ENCODE measurements around the gene SPINK4. TPM values are rescaled to one million over a fixed set of nuclear protein-coding genes. Genes with fewer than 3 reads are reported as not detected.

The SPINK4 gene
- polyA plus RNA-seq, 3 donors, result not detected

- TF ChIP-seq, protein P1, sequence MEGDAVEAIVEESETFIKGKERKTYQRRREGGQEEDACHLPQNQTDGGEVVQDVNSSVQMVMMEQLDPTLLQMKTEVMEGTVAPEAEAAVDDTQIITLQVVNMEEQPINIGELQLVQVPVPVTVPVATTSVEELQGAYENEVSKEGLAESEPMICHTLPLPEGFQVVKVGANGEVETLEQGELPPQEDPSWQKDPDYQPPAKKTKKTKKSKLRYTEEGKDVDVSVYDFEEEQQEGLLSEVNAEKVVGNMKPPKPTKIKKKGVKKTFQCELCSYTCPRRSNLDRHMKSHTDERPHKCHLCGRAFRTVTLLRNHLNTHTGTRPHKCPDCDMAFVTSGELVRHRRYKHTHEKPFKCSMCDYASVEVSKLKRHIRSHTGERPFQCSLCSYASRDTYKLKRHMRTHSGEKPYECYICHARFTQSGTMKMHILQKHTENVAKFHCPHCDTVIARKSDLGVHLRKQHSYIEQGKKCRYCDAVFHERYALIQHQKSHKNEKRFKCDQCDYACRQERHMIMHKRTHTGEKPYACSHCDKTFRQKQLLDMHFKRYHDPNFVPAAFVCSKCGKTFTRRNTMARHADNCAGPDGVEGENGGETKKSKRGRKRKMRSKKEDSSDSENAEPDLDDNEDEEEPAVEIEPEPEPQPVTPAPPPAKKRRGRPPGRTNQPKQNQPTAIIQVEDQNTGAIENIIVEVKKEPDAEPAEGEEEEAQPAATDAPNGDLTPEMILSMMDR (IDR thresholded peaks at IDR 0.05), result no peak
- Histone ChIP-seq H3K27ac (ENCODE audit: low read depth in 1 of 2, low read length in 2 of 2) (no peak overlapping the region), H4K20me1 (ENCODE audit: insufficient read depth, low read length) (no peaks in the 10 kb centered on the region), H3K27me3 (ENCODE audit: control insufficient read depth in 2 of 2, insufficient read depth in 2 of 2, low read length in 2 of 2) (no peaks in the 10 kb centered on the region), H3K36me3 (replicated peaks in 1 of 2; ENCODE audit: control insufficient read depth in 1 of 2, insufficient read depth in 2 of 2, low read length in 2 of 2) (peaks cover 6 to 17% of the 10 kb centered on the region in 2 donors), H3K4me2 (replicated peaks; ENCODE audit: extremely low read depth, low read length, poor library complexity, severe bottlenecking) (no peak overlapping the region), H3K9ac (ENCODE audit: insufficient read depth, low read length, poor library complexity, severe bottlenecking) (no peak overlapping the region), H2AFZ (ENCODE audit: insufficient read depth, low read depth, low read length, poor library complexity, severe bottlenecking) (no peak overlapping the region), H3K79me2 (ENCODE audit: insufficient read depth, low read length) (no peaks in the 10 kb centered on the region), H3K9me3 (replicated peaks in 1 of 2; ENCODE audit: control insufficient read depth in 1 of 2, insufficient read depth in 1 of 2, low read length in 2 of 2) (no peaks in the 10 kb centered on the region), H3K4me1 (ENCODE audit: control insufficient read depth in 1 of 2, insufficient read depth in 2 of 2, low read length in 2 of 2) (no peaks in the 10 kb centered on the region), H3K4me3 (replicated peaks in 1 of 3; ENCODE audit: low read depth in 2 of 3, low read length in 3 of 3) (no peak overlapping the region)
- no peaks in the 10 kb centered on the region for H3K9me3 Mint-ChIP-seq
- peaks cover 15 to 23% of the 10 kb centered on the region in 2 donors for H3K36me3 Mint-ChIP-seq
- H3K4me3 Mint-ChIP-seq, result no peak overlapping the region
- H3K27ac Mint-ChIP-seq, result peak overlapping the region in 2 of 7 donors; percentile 13 to 39
- intact Hi-C loops (cut with micrococcal nuclease), result no loop called here
- no peak for DNase-seq
- 85% methylated on average over 6 of the region's 9 CpGs for WGBS (ENCODE audit: insufficient coverage)
- H3K27me3 Mint-ChIP-seq (ENCODE audit: low read depth in 3 of 3), result peaks cover 1 to 3% (median 2%) of the 10 kb centered on the region in 3 donors
- peaks cover 3% of the 10 kb centered on the region for H3K4me1 Mint-ChIP-seq
Observed at GRCh38 chr9:33244137-33244784, 4.3 kb downstream of the SPINK4 start.

GRCh38 chr9:33245341-33245740, 5.4 kb downstream of the SPINK4 start:
- Mint-ChIP-seq H3K27ac (peak overlapping the region in 1 of 7 donors; percentile 32), H3K36me3 (peaks cover 23 to 32% of the 10 kb centered on the region in 2 donors), H3K27me3 (ENCODE audit: low read depth in 3 of 3) (peaks cover 1 to 3% (median 1%) of the 10 kb centered on the region in 3 donors), H3K4me1 (peaks cover 3% of the 10 kb centered on the region), H3K4me3 (no peak overlapping the region), H3K9me3 (peaks cover 0 to 1% (median 0%) of the 10 kb centered on the region in 7 donors)
- no peaks in the 10 kb centered on the region for H3K27me3 ChIP-seq (ENCODE audit: control insufficient read depth in 2 of 2, insufficient read depth in 2 of 2, low read length in 2 of 2)
- TF ChIP-seq, protein P1 (IDR thresholded peaks at IDR 0.05), result no peak
- H2AFZ ChIP-seq (ENCODE audit: insufficient read depth, low read depth, low read length, poor library complexity, severe bottlenecking), result no peak overlapping the region
- WGBS (ENCODE audit: insufficient coverage), result no CpG with 5 or more reads among the region's 2 CpGs
- H3K4me2 ChIP-seq (replicated peaks; ENCODE audit: extremely low read depth, low read length, poor library complexity, severe bottlenecking), result no peak overlapping the region
- no peaks in the 10 kb centered on the region for H4K20me1 ChIP-seq (ENCODE audit: insufficient read depth, low read length)
- intact Hi-C loops (cut with micrococcal nuclease), result no loop called here
- H3K9ac ChIP-seq (ENCODE audit: insufficient read depth, low read length, poor library complexity, severe bottlenecking), result no peak overlapping the region
- H3K36me3 ChIP-seq (replicated peaks in 1 of 2; ENCODE audit: control insufficient read depth in 1 of 2, insufficient read depth in 2 of 2, low read length in 2 of 2), result peaks cover 11 to 28% of the 10 kb centered on the region in 2 donors
- H3K79me2 ChIP-seq (ENCODE audit: insufficient read depth, low read length), result no peaks in the 10 kb centered on the region
- no peak overlapping the region for H3K4me3 ChIP-seq (replicated peaks in 1 of 3; ENCODE audit: low read depth in 2 of 3, low read length in 3 of 3)
- H3K4me1 ChIP-seq (ENCODE audit: control insufficient read depth in 1 of 2, insufficient read depth in 2 of 2, low read length in 2 of 2), result no peaks in the 10 kb centered on the region
- DNase-seq, result no peak
- H3K27ac ChIP-seq (ENCODE audit: low read depth in 1 of 2, low read length in 2 of 2), result no peak overlapping the region
- no peaks in the 10 kb centered on the region for H3K9me3 ChIP-seq (replicated peaks in 1 of 2; ENCODE audit: control insufficient read depth in 1 of 2, insufficient read depth in 1 of 2, low read length in 2 of 2)
